GM13977 (cell line): ENCODE data around the gene KIAA1755.

Experiments
- DNase-seq: peaks from one replicate; pipeline ENCODE4 v3.0.0; 2012; ENCODE audit warnings: low spot score
- in situ Hi-C: fragments of 300-500 bp; cut with MboI; formaldehyde crosslinking; loops from one replicate; pipeline ENCODE4 v1.12.0; 2022; ENCODE audit warnings: low sequenced_read_pairs, low pct_unique_long_range_greater_than_20kb, mixed read lengths, inconsistent platforms; ENCODE audit not compliant: unreplicated experiment
- TF ChIP-seq, protein P1 (sequence below): IDR thresholded peaks from 2 replicates; pipeline ENCODE4 v1.5.1; 2012; ENCODE audit warnings: mild to moderate bottlenecking, control low read depth; ENCODE audit not compliant: insufficient read depth; ENCODE audit errors: extremely low read depth, missing control alignments

The KIAA1755 gene

DNA sequence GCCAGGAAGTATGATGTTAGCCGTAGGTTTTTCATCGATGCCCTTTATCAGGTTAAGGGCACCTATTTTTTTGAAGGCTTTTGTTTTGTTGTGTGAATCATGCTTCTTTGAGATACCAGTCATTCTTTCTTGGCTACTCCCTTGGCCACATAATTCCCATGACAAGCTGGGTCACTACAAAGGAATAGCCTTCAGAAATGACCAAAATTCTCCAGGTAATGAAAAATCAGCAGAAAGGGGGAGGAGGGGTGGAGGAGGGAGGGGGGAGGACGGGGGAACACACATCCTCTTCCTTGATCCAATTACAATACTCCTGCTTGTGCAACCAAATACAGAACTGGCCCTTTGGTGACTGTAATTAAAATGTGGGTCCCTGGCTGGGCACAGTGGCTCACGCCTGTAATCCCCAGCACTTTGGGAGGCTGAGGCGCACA is 73.7 kb downstream of the KIAA1755 start:
- in situ Hi-C loops, result no loop called here
- TF ChIP-seq, protein P1, sequence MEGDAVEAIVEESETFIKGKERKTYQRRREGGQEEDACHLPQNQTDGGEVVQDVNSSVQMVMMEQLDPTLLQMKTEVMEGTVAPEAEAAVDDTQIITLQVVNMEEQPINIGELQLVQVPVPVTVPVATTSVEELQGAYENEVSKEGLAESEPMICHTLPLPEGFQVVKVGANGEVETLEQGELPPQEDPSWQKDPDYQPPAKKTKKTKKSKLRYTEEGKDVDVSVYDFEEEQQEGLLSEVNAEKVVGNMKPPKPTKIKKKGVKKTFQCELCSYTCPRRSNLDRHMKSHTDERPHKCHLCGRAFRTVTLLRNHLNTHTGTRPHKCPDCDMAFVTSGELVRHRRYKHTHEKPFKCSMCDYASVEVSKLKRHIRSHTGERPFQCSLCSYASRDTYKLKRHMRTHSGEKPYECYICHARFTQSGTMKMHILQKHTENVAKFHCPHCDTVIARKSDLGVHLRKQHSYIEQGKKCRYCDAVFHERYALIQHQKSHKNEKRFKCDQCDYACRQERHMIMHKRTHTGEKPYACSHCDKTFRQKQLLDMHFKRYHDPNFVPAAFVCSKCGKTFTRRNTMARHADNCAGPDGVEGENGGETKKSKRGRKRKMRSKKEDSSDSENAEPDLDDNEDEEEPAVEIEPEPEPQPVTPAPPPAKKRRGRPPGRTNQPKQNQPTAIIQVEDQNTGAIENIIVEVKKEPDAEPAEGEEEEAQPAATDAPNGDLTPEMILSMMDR, result no peak
- DNase-seq, result no peak

DNA sequence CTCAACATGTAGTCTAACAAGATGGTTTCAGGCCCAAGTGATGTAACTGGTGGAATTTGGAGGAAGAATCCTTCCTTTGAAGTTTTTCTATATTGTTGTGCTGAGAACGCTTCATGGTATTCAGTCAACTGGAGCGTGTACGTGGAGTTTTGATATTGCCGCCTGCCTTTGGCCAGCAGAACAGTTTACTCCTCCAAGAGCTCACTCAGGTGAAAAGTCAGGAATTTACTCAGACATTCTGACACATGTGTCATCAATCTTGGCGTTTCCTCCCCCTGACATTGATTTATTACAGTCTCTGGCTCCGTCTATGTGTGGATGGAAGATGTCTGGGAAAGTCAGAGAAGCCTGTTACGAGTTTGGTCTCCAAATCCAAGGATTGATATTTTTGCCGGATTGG is 76.4 kb downstream of the KIAA1755 start:
- TF ChIP-seq, protein P1, result no peak
- in situ Hi-C loops, result no loop called here
- no peak for DNase-seq

DNA sequence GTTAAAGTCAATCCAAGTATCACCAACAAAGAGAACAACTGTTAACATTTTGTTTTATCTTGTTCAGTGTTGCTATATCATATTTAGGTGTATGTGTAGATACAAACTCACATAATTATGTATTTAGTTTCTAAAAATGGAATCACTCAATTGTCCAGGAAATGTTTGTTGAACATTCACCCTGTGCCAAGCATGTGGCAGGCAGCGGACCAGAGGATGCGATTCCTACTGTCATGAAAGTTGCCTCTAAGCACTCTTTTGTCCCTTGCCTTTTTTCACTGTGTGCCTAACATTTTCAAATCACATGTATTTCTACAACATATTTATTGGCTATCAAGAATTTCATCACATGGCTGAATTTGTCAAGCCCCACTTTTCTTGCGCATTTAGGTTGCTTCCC is 78.6 kb downstream of the KIAA1755 start:
- TF ChIP-seq, protein P1, result no peak
- in situ Hi-C loops, result no loop called here
- no peak for DNase-seq

DNA sequence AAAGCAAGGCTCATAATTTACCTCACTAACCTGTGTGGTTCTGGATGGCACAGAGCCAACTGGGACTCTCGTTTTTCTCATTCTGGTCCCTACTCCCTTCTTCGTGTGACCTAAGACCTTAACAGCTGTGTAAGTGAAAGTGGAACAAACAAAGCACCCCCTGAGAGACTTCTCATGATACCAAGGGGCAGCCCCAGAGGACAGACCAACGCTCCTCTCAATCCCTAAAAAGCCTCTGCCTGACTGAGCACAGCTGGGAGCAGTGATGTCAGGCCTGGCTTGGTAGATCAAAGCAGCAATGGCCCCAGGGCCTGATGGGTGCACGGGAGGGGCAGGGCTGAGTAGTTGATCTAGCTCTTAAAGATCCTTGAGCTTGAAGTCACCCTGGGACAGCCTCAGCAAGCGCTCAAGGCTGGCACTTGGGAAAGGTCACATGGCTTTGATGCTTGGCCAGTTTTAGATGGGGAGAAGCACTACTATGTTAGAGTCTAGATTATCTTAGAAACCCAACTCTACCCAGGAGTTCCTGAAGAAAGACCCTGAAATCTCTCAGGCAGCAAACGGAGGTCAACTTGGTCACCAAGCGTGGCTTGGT is 79.2 kb downstream of the KIAA1755 start:
- in situ Hi-C loops, result no loop called here
- DNase-seq, result peak; percentile 55
- TF ChIP-seq, protein P1, result no peak

DNA sequence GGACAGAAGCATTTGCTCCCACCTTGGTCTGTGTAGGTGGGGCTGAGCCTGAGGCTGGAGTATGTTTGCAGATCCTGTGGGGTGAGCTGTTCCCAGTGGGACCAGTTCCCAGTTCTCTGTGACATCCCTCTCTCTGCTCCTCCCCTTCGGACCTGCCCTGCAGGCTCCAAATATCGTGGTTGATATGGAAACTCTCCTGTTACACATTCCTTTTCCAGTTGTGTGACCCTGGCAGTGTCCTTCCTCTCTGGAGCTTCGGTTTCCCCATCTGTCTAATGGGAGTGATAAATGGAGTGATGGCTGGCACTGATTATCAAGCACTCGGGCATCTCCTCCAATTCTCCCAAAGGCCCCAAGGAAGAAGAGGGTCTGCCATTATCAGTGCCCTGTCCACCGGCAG is 79.8 kb downstream of the KIAA1755 start:
- in situ Hi-C loops, result no loop called here
- TF ChIP-seq, protein P1, result no peak
- no peak for DNase-seq

DNA sequence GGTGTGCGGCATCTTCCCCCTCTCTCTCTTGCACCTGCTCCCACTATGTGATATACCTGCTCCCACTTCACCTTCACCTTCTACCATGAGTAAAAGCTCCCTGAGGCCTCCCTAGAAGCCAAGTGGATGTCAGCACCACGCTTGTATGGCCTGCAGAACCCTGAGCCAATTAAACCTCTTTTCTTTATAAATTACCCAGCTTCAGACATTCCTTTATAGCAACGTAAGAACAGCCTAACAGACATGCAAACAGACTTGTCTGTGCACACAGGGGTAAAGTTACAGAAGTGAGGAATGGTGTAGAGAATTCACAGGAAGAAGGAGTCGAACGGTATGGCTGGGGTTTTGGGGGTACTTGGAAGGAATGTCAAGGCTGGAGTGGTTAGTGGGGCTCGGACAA is 80.7 kb downstream of the KIAA1755 start:
- TF ChIP-seq, protein P1, result no peak
- in situ Hi-C loops, result no loop called here
- no peak for DNase-seq

DNA sequence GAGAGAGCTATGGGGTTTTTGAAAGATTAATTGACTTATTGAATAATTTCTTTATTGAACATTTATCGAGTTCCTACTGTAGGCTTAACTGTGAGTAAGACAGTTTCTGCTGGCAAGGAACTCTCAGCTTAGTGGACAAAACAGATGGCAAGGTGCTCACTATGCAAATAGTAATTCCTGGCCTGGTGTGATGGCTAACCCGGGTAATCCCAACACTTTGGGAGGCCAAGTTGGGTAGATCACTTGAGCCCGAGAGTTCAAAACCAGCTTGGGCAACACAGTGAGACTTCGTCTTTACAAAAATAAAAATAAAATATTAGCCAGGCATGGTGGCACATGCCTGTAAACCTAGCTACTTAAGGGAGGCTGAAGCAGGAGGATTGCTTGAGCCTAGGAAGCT is 82.0 kb downstream of the KIAA1755 start:
- DNase-seq, result no peak
- in situ Hi-C loops, result no loop called here
- TF ChIP-seq, protein P1, result no peak
